Measurements from ENCODE around the gene USP22.

USP22 gene

DNA sequence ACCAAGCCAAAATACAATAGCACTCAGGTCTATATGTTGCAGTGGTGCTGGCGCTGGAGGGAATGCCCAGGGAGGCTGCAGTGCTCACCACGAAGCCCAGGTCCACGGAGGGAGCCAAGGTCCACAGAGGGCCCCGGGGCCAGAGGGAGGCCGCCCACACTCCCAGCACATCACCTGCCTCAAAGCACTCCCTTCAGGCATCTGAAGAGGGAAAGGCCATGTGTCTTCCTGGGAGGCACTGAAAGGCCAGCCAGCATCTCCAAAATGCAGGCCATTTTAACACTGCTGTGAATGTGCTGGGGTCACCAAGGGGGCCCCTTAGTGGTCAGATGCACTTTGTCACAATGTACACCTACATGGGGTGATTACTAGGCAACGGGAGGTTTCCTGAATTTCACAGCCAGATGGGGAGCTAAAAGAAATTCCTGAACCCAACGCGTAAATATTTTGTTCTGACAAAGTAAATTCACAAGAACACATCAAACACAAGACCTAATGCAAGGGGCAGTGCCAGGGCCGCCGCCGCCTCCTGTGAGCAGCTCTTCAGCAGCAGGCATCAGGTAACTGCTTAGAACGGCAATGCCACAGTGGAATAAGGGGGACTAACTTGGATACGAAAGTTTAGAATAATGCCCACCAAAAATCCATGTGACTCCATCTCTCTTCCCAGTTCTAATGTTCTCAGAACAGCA, 42.8 kb downstream of the USP22 start:
- no peak for FAIRE-seq

DNA sequence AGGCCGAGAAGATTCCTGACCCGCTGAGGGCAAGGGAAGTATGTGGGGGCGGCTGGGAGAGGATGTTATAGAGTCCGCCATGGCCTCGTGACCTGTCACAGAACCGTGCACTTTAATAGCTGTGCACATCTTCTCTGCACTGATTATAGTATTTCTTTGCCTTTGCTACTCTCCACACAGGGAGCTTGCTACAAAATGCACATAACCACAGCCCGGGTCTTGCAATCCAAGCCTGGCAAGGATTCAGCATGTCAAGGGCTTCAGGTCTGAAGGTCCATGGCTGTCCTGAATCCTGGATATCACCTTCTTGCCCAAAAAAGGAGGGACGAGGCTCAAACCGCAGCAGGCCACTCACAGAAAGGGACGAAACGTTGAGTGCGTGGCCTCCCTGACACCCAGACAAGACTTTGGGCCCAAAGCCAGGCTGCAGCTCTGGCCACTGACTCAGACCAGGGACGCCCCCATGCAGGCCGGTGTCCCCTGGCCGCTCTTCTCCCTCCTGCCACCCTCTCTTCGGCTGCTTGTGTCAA, 43.7 kb downstream of the USP22 start:
- FAIRE-seq: no peak

GRCh38 chr17:20998571-20999043, 44.2 kb downstream of the USP22 start:
- no peak for FAIRE-seq

DNA sequence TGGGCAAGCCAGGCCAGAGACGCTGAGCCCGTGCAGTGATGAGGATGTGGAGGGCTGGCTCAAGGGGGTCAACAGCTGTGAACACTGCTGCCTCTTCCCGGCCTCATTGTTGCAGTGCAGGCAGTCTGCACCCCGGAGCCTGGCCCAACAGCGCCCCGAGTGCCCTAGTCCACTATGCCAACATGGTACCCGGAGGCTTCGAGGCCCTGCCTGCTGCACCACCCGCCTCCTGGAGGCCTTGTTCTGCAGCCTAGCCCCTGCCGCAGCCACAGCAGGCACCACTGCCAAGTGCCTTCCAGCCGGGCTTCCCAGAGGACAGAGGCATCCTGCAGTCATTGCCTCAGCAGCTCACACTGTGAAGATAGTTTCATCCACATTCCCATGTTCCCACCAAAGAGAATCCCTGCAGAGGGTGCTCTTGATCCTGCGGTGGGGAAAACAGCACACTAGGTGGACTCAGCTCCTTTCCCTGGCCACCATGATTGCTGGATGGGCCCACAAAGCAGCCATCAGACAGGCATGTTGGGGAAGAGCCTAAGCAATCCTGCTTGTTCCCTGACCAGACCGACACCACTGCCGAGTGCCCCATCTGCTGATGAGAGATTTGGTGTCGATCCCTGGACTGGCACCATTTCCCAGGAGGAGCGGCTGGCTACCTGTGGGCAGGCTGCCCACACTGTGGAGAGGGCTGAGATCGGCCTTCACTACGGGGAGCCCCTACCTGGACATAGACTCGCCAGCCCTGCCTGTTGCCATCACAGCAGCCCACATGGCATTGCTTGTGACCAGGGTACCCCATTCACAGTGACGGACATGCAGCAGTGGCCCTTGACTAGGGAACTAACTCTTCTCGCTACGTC, 44.9 kb downstream of the USP22 start:
- FAIRE-seq: no peak

- no peak for FAIRE-seq
These were observed 45.8 kb downstream of the USP22 start for GRCh38 chr17:20996724-20997615.

DNA sequence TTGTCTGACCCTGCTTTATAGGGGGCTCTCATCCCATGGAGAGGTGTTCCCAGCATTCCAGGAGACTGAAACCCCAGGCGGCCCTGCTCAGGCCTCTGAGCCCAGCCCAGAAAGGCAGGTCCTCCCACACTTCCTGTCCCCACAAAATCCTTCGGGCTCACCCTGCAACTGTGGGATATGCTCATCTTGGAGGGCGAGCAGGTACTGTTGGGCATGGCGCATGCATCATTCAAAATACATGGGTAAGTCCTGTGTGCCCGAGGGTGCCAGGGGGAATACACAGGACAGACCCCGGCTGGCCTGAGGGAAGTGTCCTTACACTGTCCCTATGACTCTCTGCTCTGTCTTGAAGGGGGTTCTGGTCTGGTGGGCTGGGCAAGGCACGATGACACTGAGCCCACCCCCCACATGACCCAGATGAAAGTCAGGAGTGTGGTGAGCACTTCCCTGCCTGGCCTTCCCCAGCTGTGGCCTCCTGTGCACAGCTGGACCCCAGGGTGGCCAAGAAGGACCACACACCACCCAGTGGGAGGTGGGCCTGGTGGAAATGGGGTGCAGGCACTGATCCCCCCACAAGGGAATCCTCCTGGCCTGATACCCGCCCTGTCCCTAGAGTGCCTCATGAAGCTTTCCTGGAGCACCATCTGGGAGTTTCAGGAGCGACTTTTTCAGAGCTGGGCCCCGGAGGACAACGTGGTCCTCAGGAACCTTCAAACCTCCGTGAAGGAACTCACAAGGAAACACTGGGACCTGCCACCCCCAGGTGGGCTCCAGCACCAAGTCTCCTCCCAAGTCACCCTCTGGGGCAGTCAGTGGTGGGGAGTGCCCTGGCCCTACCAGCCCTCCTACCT, 46.7 kb downstream of the USP22 start:
- FAIRE-seq: no peak

- FAIRE-seq: no peak
These were observed 47.5 kb downstream of the USP22 start for GRCh38 chr17:20995164-20995872.

DNA sequence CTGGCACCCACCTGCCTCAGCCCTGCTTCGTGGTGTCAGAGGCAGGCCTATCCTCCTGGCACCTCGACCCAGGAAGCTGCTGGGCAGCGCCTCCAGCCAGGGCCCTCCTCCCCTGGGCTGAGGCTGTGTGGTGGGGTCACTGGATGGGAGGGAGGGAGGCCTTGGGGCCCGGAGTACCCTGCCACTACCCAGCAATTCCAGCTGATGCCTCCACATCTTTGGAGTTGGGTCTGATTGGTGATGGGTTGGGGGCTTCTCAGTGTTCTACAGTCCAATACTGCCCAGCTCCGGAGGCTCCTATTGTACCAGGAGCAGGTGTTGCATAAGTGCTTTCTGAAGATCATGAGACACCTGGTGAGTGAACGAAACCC, 48.0 kb downstream of the USP22 start:
- FAIRE-seq: no peak

DNA sequence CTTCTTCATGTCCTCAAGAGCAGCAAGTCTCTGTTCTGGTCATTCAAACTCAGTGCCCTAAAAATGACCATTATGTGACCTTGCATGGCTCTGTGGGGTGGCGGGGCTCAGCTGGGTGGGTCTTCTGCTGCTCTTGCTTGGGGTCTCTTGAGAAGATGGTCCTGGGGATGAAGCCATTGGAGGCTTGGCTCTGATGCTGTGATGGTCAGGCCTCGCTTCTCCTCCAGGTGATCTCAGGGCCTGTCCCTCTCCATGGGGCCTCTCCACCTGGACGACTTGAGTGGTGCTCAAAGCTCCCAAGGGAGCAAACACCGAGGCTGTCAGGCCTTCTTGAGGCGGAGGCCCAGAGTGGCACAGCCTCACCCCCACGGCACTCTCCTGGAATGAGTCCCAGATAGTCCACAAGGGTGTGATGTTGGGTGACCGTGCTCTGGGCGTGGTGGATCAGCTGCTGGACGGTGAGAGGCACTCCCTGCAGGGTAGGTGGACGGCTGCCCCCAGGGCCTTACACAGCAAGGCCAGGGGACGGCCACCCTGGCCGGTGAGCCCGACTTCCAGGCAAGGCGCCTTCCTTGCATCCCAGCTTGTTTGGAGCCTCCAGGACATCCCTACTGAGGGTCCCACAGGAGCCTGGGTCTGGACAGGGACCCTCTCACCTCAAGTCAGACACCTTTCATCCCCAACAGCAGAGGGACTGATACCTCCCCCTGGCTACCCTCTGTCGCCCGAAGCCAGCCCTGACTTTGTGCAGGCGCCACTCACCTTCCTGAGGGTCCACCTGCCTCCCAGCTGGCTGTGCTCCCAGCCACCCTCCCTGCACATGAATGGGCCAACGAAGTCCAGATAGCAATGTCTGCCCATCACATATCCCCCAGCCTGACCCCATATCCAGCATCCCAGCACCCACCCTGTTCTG, 48.7 kb downstream of the USP22 start:
- FAIRE-seq: no peak

DNA sequence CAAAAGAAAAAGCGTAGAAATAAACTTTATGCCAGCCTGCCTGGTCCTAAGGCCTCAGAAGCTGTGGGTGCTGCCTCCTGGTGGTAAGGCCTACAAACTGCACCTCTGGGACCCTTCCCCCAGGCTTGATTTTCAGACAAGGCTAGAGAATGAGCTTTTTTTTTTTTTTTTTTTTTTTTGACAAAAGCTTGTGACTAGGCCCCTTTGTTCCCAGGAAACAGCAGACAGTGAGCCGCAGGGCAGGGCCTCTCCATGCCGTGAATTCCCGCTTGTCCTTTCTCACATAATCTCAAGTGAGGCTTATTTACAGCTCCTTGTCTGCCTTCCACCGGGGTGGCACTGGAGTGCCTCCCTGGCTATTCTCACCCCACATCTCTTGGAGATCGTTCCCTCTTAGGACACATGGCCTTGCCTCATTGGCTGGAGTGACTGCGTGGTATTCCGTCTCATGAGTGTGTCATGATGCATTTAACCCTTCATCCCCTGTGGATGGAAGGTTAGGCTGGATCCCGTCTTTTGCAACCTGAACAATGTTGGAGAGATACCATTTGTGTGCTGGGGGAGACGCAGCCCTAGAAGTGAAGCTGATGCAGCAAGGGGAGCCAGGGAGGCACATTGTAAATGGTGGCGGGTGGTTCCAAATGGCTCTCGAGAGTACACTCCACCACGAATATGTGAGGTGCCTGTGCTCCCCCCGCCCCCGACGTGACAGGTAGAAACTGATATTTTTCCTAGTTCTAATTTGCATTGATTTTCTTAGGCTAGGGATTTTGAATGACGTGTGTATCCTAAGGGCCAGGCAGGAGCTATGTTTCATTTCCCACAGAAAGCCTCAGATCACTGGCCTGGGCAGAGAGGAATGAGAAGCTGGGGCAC, 49.6 kb downstream of the USP22 start:
- FAIRE-seq: peak; percentile 35

DNA sequence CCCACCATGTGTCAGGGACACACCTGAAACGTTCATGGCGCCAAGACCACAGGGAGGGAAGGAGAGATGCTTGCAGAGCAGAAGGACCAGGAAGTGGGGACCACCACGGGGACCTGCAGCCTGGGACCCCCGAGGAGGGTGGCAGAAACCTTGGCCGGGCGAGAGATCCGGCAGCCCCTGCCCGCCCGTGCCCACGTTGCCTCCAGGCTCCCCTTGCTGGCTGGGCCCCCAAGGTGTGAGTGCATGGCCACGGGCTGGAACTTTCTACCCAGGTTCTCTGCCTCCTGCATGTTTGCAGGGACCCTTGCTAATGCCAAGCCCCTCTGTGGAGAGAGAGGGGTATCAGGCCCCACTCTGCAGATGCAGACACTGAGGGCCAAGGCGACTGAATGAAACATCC, 50.4 kb downstream of the USP22 start:
- no peak for FAIRE-seq

DNA sequence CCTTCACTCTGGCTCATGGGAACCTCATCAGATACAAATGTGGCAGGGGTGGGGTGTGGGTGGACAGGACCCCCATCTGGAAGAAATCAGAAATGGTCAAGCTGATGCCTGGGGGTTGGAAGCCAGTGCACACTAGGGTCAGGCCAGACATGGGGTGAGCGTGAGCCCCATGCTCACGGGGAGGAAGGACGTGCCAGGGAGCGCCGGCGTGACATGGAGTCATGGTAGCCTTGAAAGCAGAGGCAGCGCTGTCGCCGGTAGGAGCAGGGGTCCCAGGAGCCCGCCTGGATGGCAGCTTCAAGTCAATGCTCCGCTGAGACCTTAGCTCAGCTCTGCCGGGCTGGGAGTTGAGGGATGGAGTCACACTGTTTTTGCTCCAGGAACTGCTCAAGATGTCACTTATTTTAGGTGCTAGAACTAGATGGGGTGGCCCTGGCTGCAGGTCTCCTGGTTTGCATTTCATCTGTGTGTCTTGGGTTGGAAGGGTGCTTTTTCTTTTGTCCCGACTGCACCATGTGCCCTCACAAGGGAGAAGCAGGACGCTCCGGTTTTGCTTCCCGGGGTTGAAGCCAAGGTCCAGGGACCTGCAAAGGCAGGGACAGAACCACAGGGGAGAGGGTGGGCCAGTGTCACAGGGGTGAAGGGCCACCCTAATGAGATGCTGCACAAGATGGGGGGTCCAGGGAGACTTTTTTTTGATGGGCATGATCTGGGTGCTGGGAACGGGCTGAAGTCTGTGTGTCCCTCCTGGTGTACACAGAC, 51.4 kb downstream of the USP22 start:
- FAIRE-seq: no peak

- FAIRE-seq: no peak
These were observed 52.6 kb downstream of the USP22 start for GRCh38 chr17:20989991-20990855.

- FAIRE-seq: no peak
These were observed 53.3 kb downstream of the USP22 start for GRCh38 chr17:20989481-20989880.

GRCh38 chr17:20988896-20989295, 53.9 kb downstream of the USP22 start:
- FAIRE-seq: no peak

- no peak for FAIRE-seq
These were observed 54.7 kb downstream of the USP22 start for GRCh38 chr17:20988001-20988636.

DNA sequence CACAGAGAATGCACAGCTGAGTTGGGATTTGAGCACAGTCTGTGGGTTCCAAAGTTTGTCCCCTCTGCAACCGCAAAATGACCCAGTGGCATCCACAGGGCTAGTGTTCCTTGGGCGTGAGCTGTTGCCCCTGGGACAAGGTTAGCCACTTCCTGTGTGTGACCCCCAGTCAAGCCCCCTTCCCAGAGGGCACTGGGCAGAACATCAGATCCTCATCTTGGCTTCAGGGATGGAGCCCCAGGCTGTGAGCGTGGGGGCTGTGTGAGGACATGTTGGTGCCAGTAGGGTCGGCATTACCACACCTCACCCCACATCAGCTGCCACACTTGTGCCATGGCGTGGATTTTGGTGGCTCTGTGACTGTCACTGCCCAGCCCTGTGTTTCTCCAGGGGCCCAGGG, 55.3 kb downstream of the USP22 start:
- no peak for FAIRE-seq
